NCI-H345 treated with DMSO at 0.1 percent for 48 hours (cell line): ENCODE results near the gene FBXL5.
"Not testable (repeated sequence)": the region's sequence is repeated elsewhere in the genome, so short reads cannot be mapped to it uniquely, and the experiment has no call there.

Experiments
- DNase-seq: peaks from one replicate; lab custom pipeline; 2025; ENCODE audit not compliant: unreplicated experiment; lab: John Stamatoyannopoulos, UW

The FBXL5 gene

DNA sequence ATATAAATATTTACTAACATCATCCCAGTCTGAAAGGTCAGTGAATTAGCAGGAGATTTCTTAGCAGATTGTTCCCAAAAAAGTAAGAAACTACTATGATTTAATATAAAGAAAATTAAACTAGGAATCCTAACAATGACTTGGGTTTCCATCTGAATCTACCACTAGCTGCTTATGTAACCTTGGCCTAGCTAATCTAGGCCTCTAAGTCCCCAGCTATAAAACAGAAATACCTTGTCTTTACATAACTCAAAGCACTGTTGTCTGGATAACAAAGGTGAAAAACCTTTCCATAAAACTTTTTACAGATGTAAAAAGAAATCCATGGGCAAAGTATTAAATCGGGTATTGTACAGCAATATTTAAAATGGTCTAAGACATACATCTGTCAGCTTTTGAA, 3.0 kb downstream of the FBXL5 start:
- DNase-seq, result no peak

DNA sequence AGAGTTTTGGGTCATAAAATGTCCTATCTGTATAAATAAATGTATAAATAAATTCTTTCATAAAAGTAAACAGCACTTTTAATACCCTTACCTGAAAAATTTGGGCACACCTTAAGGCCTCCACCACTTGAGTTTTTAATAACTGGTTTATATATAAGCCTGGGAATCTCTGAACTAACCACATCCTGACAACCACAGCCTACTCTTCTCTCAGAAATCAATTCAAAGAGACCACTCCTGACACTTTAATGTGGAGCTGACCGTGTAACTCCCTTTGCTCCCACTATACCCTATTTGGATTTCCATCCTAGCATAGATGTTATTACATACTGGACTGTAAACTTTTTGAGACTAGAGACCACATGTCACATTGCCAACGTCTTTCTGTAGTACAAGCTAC, 3.5 kb downstream of the FBXL5 start:
- DNase-seq, result no peak

DNA sequence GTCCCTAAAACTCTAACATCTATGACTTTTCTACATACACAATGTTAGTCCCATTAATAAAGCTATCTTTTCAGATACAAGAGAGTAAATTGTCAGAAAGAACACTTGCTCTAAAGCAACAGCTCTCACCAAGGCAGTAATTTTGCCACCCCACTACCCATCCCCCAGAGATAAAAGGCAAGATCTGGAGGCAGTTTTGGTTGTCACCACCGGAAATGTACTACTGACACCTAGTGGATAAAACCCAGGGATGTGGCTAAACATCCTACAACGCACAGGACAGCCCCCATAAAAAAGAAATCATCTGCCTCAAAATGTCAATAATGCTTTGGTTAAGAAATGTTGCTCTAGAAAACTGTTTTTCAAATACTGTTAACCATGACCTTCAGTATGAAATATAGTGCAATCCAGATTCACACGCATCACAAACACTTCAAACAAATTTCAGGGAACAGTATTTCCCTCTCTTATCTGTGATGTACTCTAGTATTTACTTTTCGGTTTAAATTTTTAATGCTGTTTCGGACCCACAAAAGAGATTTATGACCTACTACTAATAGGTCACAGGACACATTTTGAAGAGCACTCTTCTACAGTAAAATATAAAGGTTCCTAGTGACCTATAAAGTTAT, 5.1 kb downstream of the FBXL5 start:
- DNase-seq, result peak; percentile 11

DNA sequence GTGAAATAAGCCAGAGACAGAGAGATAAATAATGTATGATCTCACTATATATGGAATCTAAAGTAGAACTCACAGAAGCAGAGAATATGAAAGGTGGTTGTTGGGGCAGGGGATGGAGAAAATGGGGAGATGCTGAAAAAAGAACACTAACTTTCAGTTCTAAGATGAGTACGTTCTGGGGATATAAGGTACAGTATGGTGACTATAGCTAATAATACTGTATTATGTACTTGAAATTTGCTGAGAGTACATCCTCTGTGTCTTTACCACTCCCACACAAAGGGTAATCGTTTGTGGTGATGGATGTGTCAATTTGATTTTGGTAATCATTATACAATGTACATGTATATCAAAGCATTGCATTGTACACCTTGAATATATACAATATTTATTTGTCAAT, 6.6 kb downstream of the FBXL5 start:
- DNase-seq, result no peak

DNA sequence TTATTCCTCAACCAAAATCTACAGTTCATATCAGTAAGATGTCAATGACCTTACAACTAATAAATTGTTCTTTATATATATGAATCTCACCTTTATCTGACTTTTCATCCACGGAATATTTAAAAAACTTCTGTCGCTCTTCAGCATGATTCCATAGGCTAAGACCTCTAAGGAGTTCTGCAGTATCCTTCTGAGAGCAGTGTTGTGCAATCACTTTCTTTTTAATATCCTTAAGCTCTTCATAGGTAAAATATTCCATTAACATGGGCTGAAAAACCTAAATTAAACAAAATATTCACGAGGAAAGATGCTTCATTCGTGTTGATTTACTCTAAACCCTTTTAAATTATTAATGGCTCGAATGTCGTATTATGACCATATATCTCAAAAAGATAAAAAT, 16.7 kb downstream of the FBXL5 start:
- DNase-seq, result no peak

DNA sequence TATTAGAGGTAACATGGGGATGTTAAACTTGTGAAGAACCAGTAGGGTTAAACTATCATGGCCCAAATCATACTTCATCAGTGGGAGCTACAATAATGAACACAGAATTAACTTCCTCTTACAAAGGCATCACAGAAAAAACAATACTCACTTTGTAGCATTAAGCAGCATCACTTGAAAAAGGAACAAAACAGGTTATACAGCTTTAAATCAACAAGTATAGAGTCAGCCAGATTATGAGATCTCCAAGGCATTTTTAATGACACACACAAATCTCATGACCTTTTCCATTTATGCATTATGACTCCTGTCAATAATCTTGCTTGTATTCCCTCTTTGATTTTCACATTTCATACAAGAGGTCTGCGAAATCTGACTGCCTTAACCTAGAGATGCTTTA, 18.3 kb downstream of the FBXL5 start:
- no peak for DNase-seq

DNA sequence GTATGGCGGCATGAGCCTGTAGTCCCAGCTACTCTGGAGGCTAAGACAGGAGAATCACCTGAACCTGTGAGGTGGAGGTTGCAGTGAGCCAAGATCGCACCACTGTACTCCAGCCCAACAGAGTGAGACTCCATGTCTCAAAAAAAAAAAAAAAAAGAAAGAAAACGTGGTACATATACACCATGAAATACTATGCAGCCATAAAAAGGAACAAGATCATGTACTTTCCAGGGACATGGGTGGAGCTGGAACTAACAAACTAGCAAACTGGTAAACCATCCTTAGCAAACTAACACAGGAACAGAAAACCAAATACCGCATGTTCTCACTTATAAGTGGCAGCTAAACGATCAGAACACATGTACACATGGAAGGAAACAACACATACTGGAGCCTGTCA, 37.8 kb downstream of the FBXL5 start:
- DNase-seq, result not testable (repeated sequence)

DNA sequence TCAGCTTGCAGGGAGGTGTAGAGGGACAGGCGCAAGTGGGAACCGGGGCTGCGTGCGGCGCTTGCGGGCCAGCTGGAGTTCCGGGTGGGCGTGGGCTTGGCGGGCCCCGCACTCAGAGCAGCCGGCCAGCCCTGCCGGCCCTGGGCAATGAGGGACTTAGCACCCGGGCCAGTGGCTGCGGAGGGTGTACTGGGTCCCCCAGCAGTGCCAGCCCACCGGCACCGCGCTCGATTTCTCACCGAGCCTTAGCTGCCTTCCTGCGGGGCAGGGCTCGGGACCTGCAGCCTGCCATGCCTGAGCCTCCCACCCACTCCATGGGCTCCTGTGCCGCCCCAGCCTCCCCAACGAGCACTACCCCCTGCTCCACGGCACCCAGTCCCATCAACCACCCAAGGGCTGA, 40.3 kb downstream of the FBXL5 start:
- not testable (repeated sequence) for DNase-seq

DNA sequence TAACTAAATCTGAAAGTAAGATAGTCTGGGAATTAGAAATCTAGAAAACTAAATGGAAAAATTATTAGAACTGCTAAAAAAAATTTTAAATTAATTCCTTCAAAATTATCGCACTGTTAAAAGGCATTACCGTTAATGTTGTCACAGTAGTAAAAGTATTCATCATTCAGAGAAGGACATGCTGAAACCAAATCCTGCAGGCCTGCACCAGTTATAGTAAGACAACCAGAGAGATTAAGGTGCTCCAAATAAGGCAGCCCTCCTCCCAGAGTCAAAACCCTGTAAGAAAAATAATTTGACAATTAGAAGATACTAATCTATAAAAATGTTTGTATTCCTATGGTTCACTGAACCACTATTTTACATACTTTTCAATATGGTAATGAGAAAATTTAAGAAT, 43.0 kb downstream of the FBXL5 start:
- DNase-seq, result no peak

DNA sequence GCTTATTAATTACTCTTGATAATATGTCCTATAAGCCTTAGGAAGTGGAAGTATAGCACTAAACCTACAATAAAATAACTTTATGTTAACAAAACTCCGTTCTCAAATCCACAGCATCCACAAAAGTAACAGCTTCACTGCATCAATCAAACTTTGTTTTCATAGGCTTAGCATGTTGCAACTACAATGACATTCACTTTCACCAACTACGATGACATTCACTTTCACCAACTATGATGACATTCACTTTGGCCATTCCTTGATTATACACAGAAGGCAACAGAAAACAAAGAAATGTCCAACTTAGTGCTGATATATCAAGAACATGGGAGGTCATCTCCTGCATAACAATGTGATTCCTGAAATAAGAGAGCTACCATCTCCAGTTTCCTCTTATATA, 44.3 kb downstream of the FBXL5 start:
- no peak for DNase-seq

DNA sequence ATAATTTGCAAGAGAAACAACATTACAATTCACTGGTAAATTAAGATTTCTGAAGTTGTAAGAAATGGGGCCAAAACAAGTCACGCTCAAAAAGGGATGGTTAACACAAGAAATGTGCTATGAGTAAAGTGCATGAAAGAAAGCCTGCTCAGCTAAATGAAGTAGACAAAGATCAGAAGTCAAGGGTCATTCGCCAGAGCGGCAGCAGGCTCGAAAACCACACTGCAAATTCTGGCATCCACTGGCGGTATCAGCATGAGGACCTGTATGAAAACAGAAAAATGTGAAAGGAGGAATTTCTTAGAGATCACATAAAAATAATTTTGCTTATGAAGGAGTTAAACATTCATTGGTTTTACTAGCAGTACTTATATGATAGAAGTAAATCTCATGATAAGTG, 49.6 kb downstream of the FBXL5 start:
- no peak for DNase-seq

DNA sequence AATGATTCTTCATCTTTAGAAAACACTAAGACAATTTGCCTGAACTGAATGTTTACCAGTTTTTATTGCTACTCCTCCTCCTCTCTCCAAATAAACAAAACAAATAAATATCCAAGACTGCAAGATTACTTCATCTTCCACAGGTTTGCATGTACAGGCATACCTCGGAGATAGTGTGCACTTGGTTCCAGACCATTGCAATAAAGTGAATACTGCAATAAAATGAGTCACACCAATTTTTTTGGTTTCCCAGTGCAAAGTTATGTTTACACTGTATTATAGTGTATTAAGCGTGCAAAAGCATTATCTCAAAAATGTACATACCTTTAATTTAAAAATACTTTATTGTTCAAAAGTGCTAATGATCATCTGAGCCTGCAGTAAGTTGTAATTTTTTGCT, 53.3 kb downstream of the FBXL5 start:
- no peak for DNase-seq

DNA sequence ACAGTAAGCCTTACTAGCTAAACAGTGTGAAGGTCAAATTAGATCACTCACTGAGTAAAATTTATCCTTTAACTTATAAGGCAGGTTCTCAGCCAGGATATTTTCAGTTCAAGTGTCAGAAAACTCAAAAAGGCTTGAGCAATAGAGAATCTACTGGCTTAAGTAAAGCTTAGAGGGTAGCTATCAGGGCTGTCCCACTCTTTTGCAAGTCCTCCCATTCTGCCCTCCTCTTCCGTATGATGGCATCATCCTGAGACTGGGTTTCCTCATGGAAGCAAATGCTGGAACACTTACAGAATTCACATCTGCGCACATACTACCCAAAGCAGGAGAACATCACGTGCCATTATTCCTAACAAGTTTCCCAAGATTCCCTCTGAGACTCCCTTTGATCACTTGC, 55.0 kb downstream of the FBXL5 start:
- DNase-seq, result no peak

DNA sequence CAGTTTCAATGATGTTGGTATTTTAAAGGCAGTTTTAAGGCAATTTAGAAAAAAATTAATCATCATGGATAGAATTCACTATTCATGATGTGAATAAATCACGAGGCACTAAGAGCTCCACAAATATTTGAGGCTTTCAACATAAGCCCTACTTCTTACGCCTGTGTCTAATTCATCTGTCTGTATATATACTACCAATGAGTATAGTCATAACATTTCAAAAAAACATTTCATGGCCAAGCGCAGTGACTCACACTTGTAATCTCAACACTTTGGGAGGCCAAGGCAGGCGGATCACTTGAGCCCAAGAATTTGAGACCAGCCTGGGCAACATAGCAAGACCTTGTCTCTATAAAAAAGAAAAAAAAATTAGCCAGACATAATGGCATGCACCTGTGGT, 56.5 kb downstream of the FBXL5 start:
- no peak for DNase-seq

DNA sequence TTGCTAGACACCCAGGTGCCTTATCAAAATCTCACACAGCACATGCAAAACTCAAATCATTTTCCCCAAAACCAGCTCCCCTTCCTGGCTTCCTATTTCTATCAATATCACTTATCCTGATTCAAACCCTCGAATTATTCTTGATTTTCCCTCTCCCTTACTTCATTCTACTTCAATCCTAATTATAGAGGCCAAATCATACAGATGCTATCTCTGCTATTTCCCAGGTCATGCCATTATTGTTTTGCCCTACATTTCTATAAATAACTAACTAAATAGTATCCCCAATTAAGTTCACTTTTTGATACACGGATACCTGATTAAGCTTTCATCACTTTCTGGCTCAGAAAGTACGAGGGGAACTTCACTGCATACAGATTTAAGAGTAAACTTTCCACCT, 62.4 kb downstream of the FBXL5 start:
- no peak for DNase-seq

DNA sequence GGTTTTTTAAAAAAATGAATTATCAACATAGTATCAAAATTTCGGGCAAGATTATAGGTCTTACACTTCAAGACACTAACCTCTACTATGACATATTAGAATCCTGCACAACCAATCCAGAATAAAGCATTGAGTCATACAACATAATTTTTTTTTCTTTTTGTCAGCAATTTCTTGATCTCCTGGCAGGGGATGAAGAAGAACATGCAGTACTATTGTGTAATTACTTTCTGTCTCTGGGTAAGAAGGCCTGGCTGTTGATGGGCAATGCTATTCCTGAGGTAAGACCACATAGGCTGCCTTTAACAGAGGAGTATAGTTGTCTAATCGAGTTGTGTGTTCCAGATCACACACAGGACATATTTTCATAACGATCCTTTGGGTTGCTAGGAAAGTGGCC, 67.5 kb downstream of the FBXL5 start:
- no peak for DNase-seq

DNA sequence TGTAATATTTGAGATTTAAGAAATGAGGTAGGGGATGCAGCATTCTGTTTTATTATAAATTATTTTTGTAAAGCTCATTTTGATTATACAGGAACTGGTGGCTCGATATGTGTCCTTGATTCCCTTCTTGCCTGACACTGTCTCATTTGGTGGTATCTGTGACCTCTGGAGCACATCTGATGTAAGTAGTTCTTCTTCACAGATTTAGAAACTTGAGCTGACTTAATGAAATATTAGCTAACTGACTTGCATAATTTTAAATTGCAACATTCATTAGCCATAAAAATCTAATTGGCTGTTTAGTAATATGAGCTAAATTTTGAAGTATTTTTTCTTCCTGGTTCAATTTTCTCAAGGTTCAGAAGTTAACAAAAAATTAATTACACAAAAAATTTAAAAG, 69.1 kb downstream of the FBXL5 start:
- no peak for DNase-seq

DNA sequence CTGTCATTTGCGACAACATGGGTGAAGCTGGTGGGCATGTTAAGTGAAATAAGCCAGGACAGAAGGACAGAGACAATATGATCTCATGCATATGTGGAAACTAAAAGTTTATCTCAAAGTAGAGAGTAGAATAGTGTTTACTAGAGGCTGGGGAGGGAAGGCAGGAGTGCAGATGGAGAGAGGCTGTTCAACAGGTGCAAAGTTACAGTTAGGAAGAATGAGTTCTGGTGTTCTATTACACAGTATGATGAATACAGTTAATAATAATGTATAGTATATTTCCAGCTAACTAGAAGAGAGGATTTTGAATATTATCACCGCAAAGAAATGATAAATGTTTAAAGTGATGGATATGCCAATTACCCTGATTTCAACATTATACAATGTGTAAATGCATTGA, 69.8 kb downstream of the FBXL5 start:
- DNase-seq, result no peak

DNA sequence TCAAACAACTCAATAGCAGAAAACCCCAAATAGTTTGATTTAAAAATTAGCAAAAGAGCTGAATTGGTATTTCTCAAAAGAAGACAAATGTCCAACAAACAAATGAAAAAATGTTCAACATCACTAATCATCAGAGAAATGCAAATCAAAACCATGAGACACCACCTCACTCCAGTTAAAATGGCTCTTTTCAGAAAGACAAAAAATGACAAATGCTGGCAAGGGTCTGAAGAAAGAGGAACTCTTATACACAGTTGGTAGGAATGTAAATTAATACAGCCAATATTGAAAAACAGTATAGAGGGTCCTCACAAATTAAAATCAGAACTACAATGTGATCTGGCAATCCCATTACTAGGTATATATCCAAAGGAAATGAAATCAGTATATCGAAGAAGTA, 70.4 kb downstream of the FBXL5 start:
- DNase-seq, result no peak

DNA sequence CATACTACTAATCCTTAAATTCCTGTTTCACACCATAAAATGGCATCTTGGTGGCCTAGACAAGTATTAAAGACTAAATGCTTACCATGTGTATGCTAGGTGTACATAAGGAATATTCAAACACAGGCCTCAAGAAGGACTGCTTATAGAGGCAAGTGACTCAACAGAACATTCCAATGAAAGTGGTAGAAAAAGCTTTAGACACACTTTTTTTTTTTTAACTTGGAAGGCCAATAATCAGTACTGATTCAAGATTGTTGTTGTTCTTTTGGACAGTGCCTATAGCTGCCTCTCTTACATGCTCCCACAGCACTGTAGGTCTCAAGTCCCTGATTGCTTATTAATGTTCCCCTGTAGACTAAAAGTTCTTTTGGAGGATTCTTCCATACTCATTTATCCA, 77.6 kb downstream of the FBXL5 start:
- no peak for DNase-seq

DNA sequence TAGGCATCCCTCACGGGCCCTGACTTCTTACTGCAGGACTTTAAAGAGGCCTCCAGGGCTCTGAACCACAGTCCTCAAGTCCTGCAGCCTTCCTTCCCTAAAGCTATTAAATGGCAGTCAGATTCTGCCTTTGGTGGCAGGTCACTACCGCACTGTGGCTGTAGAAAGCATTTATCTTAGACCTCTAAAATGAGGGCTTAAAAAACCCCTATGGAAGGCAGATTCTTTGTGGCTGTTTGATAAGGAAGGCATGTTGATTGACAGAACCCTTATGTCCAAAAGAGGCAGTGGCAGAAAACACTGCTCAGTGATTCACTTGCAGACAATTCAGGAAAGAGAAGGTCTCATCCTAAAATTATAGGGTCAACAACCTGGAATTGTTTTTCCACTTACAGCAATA, 79.2 kb downstream of the FBXL5 start:
- no peak for DNase-seq

DNA sequence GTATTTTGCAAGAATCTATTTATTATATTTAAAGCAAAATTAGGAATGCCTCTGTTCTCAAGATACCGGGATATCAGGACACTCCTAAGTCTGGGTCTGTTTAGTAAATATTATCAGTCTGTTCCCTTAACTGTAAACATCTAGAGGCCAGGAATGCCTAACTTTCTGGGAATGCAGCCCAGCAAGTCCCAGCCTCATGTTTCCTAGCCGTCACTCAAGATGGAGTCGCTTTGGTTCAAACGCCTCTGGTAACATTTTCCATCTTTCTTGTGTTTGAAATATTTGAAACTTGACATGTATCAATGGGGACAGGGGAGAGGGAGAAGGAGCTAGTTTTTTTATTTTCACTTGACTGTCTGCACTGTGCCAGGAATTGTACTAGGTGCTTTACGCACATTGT, 85.4 kb downstream of the FBXL5 start:
- no peak for DNase-seq

DNA sequence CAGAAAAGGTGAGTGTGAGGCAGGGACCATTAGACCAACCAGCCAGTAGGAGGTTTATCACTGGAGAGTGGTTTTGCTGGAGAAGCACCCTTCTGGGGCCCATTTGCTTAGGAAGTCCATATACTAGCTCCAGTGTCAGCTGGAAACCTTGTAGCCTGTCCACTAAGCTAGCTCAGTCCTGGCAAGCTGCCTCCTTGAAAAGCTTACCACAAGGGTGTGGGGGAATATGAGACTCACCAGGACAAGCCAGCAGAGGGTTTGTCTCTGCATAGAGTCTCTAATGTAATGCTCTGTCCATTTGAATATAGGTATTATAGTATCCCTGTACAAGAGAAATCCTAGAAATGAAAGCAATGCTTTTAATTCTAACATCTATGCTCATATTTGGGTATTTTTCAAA, 86.3 kb downstream of the FBXL5 start:
- no peak for DNase-seq

DNA sequence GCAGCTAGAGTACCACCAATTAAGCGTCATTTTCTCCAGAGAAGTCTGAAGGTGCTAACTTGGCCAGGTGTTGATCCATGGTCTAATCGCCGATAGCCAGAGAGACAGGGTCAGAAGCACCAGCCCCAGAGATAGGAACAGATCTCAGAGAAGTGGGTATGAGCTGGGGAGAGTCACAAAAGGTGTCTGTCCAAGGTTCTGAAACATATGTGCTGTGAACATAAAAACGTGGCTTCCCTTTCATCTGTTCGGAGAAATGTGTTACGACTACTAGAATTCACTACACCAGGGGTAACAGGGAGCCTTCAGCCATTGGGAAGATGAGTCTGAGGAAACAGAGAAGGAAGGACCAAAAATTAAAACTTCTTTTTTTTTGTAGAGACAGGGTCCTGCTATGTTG, 91.3 kb downstream of the FBXL5 start:
- no peak for DNase-seq
